SK-N-DZ (cell line): ENCODE data around the gene ZBTB20.

Source experiments
- DNase-seq: peaks from one replicate; pipeline ENCODE4 v3.0.0-alpha.2; 2015; ENCODE audit warnings: low spot score

Gene ZBTB20

DNA sequence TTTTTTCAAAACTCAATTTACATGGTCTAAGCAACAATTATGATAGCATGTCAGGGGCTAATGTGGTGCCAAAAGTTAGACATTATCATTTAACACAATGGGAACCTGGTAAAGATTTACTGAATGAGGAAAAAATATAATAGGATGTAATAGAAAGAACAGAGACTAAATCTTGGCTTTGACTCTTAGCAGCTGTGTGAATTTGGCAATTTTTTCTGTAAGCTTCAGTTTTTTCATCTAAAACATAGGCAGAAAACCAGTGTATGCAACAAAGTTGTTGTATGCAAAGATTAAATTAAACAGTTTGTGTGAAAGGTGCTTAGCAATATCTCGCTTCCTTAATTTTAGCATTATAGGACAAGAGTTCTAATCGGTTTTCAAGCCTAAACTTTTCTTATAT lies 57.6 kb downstream of the ZBTB20 start:
- no peak for DNase-seq

DNA sequence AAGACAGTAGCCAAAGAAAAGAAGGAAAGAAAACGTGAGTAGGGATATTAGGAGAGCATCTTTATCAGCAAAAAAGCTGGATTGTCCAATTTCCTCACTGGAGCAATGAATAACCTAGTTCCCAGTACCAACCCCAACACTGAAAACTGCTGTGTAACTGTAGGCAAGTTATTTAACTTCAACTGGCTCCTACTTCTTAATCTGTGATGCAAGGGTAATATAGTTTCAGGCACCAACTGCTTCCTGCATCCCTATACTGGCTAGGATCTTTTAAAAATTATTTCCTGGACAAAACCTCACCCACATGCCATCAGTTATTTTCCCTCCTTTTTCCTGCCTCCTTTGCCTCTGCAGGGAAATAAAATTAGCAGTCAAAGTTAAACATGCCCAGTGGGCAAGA lies 59.6 kb downstream of the ZBTB20 start:
- DNase-seq, result no peak

- DNase-seq, result no peak
Observed at GRCh38 chr3:115086344-115086743, 60.7 kb downstream of the ZBTB20 start.

- no peak for DNase-seq
Observed at GRCh38 chr3:115085197-115085865, 61.8 kb downstream of the ZBTB20 start.

DNA sequence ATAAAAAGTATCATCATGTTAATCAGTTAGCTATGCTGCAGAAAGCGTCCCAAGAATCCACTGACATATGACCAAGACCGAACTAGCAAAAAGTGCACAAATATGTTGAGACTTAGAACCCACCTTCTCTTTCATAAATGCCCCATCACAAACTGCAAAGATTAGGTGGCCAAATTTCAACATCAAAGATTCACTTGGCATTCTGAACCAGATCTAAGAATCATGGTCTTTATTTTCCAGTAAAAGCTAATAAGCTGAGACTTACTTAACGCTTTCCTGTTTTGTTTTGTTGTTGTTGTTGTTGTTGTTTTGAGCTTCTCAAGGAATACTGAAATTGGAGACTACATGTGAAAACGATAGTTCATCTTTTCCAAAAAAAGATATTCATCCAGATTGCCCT lies 62.4 kb downstream of the ZBTB20 start:
- no peak for DNase-seq

DNA sequence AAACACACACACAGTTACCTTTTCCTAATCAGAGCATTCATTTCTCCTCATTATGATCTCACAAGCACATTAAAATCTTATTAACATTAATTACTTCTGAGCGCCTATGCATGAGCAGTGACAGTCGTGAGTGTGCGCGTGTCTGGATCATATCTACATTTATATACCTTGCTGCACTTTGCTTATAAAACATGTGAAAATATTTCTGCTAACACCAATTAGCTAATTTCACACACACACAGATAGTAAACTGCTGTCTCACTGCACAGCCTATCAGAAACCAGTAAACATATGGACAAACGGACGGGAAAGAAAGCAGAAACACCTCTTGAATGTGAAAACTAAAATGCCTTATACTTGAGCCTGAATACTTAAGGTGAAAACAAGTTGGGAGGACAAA lies 64.8 kb downstream of the ZBTB20 start:
- DNase-seq, result no peak

GRCh38 chr3:115081444-115081843 lies 65.6 kb downstream of the ZBTB20 start:
- no peak for DNase-seq

GRCh38 chr3:115077501-115078250 lies 69.4 kb downstream of the ZBTB20 start:
- DNase-seq, result no peak

DNA sequence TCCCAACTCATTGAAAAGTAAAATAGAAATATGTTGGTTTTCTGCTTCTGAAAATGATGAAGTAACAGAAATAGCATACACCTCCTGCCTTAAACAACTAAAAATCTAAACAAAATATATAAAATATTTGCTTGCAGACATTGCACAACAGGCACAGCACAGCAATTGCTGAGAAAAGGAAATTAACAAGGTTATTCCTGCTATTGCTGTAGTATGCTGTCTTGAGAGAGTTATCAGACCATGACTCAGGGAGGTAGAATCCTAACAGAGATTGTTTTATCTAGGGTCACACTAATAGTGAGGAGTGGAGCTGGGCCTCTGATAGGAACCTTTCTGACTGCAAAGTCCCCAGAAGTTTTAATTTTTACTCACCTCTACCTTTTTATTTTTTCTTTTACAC lies 72.6 kb downstream of the ZBTB20 start:
- DNase-seq, result no peak

DNA sequence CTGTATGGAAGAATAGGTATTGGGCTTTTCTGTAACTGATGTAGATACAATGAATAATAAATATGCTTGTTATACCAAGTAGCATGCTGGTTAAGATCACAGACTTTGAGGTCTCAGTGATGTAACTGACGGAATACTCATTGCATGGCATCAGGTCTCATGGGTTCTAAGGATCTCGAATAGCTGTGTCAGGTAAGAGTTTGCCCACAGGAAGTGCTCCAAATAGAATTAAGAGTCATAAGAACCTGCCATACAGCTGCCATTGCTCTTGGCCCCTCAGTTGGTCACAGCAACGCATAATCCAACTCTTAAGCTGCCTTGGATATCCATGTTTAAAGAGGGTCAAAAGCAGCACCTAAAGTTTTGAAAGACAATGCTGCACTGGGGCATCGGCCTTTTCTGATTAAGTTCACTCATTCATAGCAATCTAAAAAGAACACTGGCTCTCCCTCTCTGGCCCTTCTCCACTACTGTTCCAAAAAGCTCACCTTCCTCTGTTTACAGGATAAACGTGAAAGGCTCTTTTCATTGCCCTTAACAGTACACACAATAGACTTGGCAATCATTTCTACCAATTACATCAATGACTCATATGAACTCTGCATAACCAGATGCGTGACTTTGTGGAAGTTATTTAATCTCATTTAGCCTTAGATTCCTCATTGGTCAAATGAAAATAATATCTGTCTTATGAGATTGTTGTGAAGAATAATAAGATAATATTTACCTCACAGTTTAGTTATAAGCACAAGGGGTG lies 74.6 kb downstream of the ZBTB20 start:
- no peak for DNase-seq

GRCh38 chr3:115071601-115072000 lies 75.5 kb downstream of the ZBTB20 start:
- DNase-seq, result no peak

GRCh38 chr3:115071166-115071565 lies 75.9 kb downstream of the ZBTB20 start:
- DNase-seq, result no peak

- no peak for DNase-seq
Observed at GRCh38 chr3:115068799-115069198, 78.3 kb downstream of the ZBTB20 start.

GRCh38 chr3:115062412-115062956 lies 84.6 kb downstream of the ZBTB20 start:
- DNase-seq, result no peak

DNA sequence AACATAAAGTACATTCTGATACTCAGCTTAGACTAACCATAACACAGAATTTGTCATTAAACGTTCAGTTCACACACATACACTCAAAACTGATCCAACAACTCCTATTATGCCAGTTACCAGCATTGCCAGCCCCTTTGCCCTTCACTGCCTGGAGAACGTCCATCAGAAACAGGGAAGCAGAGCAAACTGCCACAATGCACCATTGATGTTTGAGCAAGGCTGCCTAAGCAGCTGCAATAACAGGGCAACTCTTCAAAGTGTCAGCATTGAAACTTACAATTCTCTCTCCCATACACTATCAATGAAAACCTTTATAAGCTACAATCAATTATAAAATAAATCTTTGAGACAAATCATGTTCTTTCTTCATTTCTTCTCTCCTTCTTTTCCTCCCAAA lies 85.1 kb downstream of the ZBTB20 start:
- DNase-seq, result no peak

DNA sequence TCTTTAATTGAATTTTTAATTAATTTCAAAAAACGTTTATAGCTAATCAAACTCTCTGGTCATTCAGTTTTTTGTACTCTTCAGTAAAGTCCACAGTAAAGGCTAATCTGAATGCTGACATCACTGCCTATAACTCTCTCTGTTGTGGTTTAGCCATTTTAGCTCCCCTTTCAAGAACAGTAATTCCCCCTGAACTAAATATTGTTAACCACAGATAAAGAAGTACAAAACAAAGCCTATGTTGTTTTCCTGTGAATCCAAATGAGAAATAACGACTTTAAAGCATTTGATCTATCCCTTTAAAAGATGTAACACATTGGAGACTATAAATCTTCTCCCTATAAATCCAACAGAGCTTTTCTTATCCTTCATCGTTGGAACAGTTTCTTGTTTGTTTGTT lies 94.2 kb downstream of the ZBTB20 start:
- no peak for DNase-seq

DNA sequence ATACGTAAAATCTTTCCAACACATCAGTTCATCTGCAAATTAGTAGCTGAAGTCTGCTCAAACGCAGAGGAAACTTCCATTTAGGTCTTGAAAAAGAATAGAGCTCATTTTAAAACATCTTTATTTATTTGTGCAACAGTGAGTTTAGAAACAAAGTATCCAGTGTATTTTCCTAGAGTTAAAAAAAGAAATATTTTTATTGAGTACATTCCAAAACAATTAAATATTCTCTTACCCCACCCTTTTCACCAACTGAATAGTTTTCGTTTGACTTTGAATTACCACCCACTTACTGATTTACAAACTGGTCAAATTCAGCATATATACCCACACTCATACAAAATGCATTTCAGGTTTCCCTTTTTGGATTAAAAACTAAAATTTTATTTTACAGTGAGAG lies 104.7 kb downstream of the ZBTB20 start:
- no peak for DNase-seq

GRCh38 chr3:115040673-115041286 lies 106.3 kb downstream of the ZBTB20 start:
- peak; percentile 11 for DNase-seq

GRCh38 chr3:115040246-115040645 lies 106.8 kb downstream of the ZBTB20 start:
- no peak for DNase-seq

GRCh38 chr3:115038817-115039216 lies 108.3 kb downstream of the ZBTB20 start:
- DNase-seq, result peak; percentile 2

- DNase-seq, result no peak
Observed at GRCh38 chr3:115022835-115023398, 124.2 kb downstream of the ZBTB20 start.

- DNase-seq, result no peak
Observed at GRCh38 chr3:115022199-115022598, 124.9 kb downstream of the ZBTB20 start.
